Measurements from ENCODE around the gene NATD1. TPM values are rescaled to one million over a fixed set of nuclear protein-coding genes. Genes with fewer than 3 reads are reported as not detected.
A peak's percentile ranks its signal among the peaks of the same experiment; 100 is the strongest.

The NATD1 gene
- total RNA-seq, 1 donor from 2014 or later: 19.5 TPM

DNA sequence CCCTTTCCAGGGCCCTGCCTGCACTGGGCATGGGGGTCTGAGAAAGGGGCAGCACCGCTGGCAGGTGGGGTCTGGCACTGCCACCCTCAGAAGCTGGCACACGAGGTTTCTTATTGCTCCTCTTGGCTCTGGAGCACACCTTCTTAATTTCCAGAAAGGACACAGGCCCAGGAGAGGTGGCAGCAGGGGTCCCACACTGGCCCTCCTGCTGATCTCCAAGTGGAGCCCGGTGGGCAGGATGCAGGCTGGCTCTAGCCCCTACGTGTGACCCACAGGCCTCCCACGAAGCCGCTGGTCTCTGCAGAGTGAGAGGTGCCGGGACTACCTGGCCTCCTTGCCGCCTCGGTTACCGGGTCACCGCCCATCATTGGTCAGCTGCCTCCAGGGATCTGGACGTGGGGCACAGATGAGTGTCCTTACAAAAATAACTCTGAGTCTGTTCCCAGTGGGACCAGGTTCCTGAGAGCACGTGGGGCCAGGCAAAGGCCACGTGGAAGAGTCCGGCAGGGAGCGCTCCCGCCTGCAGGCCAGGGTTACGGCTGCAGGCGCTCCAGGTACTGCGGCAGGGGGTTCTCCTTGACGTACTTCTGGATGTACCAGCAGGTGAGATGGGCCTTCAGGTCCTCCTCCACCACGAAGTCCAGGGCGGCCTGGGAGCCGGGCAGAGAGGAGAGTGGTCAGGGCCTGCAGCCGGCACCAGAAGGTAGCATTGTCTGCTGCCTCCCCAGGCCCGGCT, 10.3 kb downstream of the NATD1 start:
- Histone ChIP-seq H3K4me3 (no peak overlapping the region), H3K9me3 (no peaks in the 10 kb centered on the region), H3K36me3 (peaks cover 6% of the 10 kb centered on the region), H3K27ac (no peak overlapping the region), H3K4me1 (no peaks in the 10 kb centered on the region), H3K27me3 (no peaks in the 10 kb centered on the region)
- intact Hi-C loops (cut with DNase I): no loop called here
- DNase-seq: no peak
- no peak for ATAC-seq
- TF ChIP-seq, protein P1, sequence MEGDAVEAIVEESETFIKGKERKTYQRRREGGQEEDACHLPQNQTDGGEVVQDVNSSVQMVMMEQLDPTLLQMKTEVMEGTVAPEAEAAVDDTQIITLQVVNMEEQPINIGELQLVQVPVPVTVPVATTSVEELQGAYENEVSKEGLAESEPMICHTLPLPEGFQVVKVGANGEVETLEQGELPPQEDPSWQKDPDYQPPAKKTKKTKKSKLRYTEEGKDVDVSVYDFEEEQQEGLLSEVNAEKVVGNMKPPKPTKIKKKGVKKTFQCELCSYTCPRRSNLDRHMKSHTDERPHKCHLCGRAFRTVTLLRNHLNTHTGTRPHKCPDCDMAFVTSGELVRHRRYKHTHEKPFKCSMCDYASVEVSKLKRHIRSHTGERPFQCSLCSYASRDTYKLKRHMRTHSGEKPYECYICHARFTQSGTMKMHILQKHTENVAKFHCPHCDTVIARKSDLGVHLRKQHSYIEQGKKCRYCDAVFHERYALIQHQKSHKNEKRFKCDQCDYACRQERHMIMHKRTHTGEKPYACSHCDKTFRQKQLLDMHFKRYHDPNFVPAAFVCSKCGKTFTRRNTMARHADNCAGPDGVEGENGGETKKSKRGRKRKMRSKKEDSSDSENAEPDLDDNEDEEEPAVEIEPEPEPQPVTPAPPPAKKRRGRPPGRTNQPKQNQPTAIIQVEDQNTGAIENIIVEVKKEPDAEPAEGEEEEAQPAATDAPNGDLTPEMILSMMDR (IDR thresholded peaks at IDR 0.05): no peak

DNA sequence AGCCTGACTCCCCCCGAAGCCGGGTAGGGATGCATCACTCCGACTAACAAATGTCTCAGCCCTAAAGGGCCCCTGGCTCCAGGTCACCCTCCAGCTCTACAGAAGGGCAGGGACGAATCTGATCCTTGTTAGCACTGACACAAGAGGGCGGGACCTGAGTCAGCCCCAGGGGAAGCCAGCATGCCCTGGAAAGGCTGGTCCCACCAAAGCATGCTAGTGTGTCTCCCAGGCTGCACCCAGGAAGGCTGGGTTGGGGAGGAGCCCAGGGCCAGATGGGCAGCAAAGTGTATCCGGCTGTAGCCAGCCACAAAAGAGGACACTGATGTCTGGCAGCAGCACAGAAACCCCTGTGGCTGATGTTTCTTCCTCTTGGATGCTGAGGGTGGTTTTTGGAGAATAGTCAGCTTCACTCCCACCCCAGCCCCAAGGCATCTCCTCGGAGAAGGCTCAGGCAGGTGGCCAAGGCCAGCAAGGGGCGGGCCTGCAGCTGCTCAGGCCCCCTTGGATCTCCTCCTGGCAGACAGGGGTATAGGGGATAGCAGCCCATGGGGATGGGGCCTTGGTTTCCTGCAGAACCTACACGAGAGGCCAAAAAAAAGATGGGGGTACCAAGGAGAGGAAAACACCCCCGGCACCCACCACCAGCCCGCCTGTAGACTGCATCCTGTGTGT, 11.0 kb downstream of the NATD1 start:
- TF ChIP-seq, protein P1 (IDR thresholded peaks at IDR 0.05): no peak
- intact Hi-C loops (cut with DNase I): no loop called here

DNA sequence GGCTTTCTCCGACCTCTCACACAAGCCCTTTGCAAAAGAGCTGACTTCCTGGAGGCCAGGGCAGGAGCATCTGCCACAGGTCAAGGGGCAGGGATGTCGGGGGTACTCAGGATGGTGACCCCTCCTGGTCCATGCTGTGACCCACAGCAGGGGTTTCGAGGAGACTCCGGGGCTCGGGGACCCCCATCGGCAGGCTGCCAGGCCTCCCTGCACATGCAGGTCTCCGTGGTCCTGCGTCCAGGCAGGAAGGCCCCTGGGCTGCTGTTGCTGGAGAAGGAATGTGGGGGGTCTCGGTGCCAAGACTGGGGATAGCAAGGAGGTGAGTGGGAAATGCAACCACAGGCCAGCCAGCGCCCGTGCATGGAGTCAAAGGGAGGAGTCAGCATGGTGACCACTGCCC, 11.6 kb downstream of the NATD1 start:
- no peak for DNase-seq
- intact Hi-C loops (cut with DNase I): no loop called here
- Histone ChIP-seq H3K27ac (no peak overlapping the region), H3K4me1 (no peaks in the 10 kb centered on the region), H3K36me3 (peaks cover 6% of the 10 kb centered on the region), H3K27me3 (no peaks in the 10 kb centered on the region), H3K4me3 (no peak overlapping the region), H3K9me3 (no peaks in the 10 kb centered on the region)
- TF ChIP-seq, protein P1 (IDR thresholded peaks at IDR 0.05): no peak
- ATAC-seq: no peak

More for the DNA sequence above, 11.0 kb downstream of the NATD1 start:
- no peak for DNase-seq
- Histone ChIP-seq H3K4me1 (no peaks in the 10 kb centered on the region), H3K27me3 (no peaks in the 10 kb centered on the region), H3K36me3 (peaks cover 6% of the 10 kb centered on the region), H3K4me3 (no peak overlapping the region), H3K9me3 (no peaks in the 10 kb centered on the region), H3K27ac (no peak overlapping the region)
- ATAC-seq: no peak

DNA sequence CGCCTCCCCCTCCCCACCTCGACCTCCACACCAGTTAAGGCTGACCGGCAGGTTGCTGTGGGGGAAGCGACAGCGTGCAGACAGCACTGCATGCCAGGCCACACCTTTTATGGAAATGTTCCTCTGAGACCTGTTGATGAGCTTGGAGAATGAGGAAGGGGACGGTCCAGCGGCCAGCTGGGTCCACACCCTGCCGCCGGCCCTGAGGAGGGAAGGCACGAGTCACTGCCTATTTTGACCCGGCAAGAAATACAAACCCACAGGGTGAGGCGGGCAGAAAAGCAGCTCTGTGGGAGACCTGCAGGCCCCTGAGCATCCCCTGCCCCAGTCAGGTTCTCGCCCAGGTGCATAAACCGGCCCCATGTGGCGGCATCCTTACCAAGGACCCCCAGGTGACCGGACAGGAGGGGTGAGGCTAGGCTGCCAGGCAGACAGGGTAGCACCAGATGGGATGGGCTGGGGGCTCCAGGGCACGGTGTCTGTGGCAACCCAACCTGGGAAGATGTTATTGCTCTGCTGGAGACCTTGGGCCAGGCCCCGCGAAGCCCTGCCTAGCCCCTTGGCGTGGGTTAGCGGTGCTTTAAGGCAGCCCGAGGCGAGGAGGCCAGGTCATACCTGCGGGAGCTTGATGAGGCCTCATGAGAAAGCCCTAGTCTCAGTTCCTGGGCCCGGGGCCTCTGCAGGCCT, 12.7 kb downstream of the NATD1 start:
- no peaks in the 10 kb centered on the region for H3K9me3 ChIP-seq
- DNase-seq (no peak), ATAC-seq (no peak)
- no peaks in the 10 kb centered on the region for H3K4me1 ChIP-seq
- no peak overlapping the region for H3K27ac ChIP-seq
- intact Hi-C loops (cut with DNase I): no loop called here
- H3K36me3 ChIP-seq: peaks cover 6% of the 10 kb centered on the region
- H3K27me3 ChIP-seq: no peaks in the 10 kb centered on the region
- H3K4me3 ChIP-seq: no peak overlapping the region
- TF ChIP-seq, protein P1 (IDR thresholded peaks at IDR 0.05): no peak

DNA sequence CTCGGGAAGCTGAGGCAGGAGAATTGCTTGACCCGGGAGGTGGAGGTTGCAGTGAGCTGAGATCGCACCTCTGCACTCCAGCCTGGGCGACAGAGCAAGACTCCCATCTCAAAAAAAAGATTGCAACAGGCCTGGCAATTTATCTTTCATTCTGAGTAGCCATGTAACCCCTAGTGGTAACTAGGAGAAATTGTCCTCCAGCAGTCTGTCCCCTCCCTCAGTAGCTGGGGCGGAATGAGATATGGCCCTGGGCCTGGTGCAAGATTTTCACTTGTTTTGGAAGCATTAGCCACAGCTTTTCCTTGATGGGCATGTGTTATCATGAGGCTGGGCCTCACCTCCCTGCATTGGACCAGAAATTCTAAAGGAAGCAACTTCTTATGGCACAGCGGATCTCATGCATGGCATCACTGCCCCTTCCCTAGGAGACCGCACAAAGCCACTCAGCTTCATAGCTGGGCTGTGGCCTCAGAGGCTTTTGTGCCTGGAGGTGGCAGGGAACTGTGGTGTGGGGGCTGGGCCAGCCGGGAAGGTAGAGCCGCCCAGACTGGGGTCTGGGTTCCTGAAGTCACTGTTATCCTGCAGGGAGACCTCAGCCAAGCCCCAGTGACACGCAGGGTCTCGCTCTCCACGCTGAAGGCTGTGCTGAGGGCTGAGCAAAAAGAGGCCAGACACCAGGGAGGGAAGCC, 13.4 kb downstream of the NATD1 start:
- DNase-seq (no peak), ATAC-seq (peak; percentile 50)
- H3K27me3 ChIP-seq: no peaks in the 10 kb centered on the region
- H3K27ac ChIP-seq: no peak overlapping the region
- H3K4me1 ChIP-seq: no peaks in the 10 kb centered on the region
- no peak overlapping the region for H3K4me3 ChIP-seq
- no peaks in the 10 kb centered on the region for H3K9me3 ChIP-seq
- H3K36me3 ChIP-seq: peaks cover 6% of the 10 kb centered on the region
- intact Hi-C loops (cut with DNase I): no loop called here
- TF ChIP-seq, protein P1 (IDR thresholded peaks at IDR 0.05): peak; percentile 49
